Cardiac muscle cell (in vitro differentiated cells and primary cell): Measurements from ENCODE around the gene TMED1. TPM values are rescaled to one million over a fixed set of nuclear protein-coding genes. Genes with fewer than 3 reads are reported as not detected.
A peak's percentile ranks its signal among the peaks of the same experiment; 100 is the strongest.

ENCODE experiments used
- DNase-seq, 2 donors: peaks; one replicate each; pipeline versions ENCODE4 v3.0.0 to v3.0.0-alpha.2; 2010 to 2017; ENCODE audit warnings: low read depth in 1 of 2, low spot score in 1 of 2
- H3K27ac ChIP-seq: fragments of 200-600 bp; sonication (generic); 2 replicates; pipeline ENCODE4 v1.5.1; 2016
- H3K27me3 ChIP-seq: fragments of 200-600 bp; sonication (generic); 2 replicates; pipeline ENCODE4 v1.6.0; 2016; ENCODE audit warnings: control low read depth
- H3K36me3 ChIP-seq: fragments of 200-600 bp; sonication (generic); 2 replicates; pipeline ENCODE4 v1.5.1; 2016; ENCODE audit warnings: control low read depth
- H3K4me1 ChIP-seq: fragments of 200-600 bp; sonication (generic); 2 replicates; pipeline ENCODE4 v1.8.1; 2017; ENCODE audit warnings: low read depth, mild to moderate bottlenecking, mixed run types
- H3K4me3 ChIP-seq: fragments of 200-600 bp; sonication (generic); 2 replicates; pipeline ENCODE4 v1.5.1; 2016; ENCODE audit warnings: mild to moderate bottlenecking
- H3K9me3 ChIP-seq: fragments of 200-600 bp; sonication (generic); 2 replicates; pipeline ENCODE4 v1.5.1; 2017; ENCODE audit warnings: low read depth, mild to moderate bottlenecking, control low read depth
- CTCF ChIP-seq: IDR thresholded peaks from 2 replicates; pipeline ENCODE4 v1.5.1; 2012; ENCODE audit warnings: low read depth, mild to moderate bottlenecking, low read length
- polyA plus RNA-seq: library from polyadenylated mRNA; unstranded; fragments of >200 nt; fragmentation: Nextera tagmentation; extraction: Ambion mirVana; gene quantifications from 2 replicates; pipeline ENCODE4 v1.2.1, GENCODE V29; 2016
- total RNA-seq: library from RNA; depleted of rRNA; stranded (reverse); fragments of >200 nt; gene quantifications from 2 replicates; pipeline ENCODE4 v1.2.3, GENCODE V29; 2016

Gene TMED1
- total and polyA plus RNA-seq, 2 experiments from 2014 or later, result 83.1 to 131 TPM

GRCh38 chr19:10836479-10837330 lies 693 bp upstream of the TMED1 start:
- peak overlapping the region; percentile 55 for H3K4me3 ChIP-seq
- H3K27ac ChIP-seq, result peak overlapping the region; percentile 100
- no peaks in the 10 kb centered on the region for H3K27me3 ChIP-seq
- peak; percentile 83 to 91 for DNase-seq
- no peaks in the 10 kb centered on the region for H3K9me3 ChIP-seq
- no peak for TF ChIP-seq CTCF
- H3K36me3 ChIP-seq, result peaks cover 17% of the 10 kb centered on the region
- peaks cover 9% of the 10 kb centered on the region for H3K4me1 ChIP-seq

GRCh38 chr19:10835089-10835753 lies 791 bp downstream of the TMED1 start:
- Histone ChIP-seq H3K4me1 (peaks cover 14% of the 10 kb centered on the region), H3K27me3 (no peaks in the 10 kb centered on the region), H3K36me3 (peaks cover 17% of the 10 kb centered on the region), H3K4me3 (peak overlapping the region; percentile 17), H3K27ac (peak overlapping the region; percentile 79), H3K9me3 (no peaks in the 10 kb centered on the region)
- no peak for DNase-seq
- no peak for TF ChIP-seq CTCF

- Histone ChIP-seq H3K4me1 (peaks cover 14% of the 10 kb centered on the region), H3K27me3 (no peaks in the 10 kb centered on the region), H3K36me3 (peaks cover 25% of the 10 kb centered on the region), H3K9me3 (no peaks in the 10 kb centered on the region), H3K4me3 (no peak overlapping the region), H3K27ac (peak overlapping the region; percentile 89)
- TF ChIP-seq CTCF, result no peak
- no peak for DNase-seq
These were observed 3.1 kb downstream of the TMED1 start for GRCh38 chr19:10832939-10833296.

- Histone ChIP-seq H3K4me1 (peaks cover 14% of the 10 kb centered on the region), H3K27ac (peak overlapping the region; percentile 89), H3K4me3 (no peak overlapping the region), H3K9me3 (no peaks in the 10 kb centered on the region), H3K36me3 (peaks cover 25% of the 10 kb centered on the region), H3K27me3 (no peaks in the 10 kb centered on the region)
- no peak for DNase-seq
- no peak for TF ChIP-seq CTCF
These were observed 3.7 kb downstream of the TMED1 start for GRCh38 chr19:10831987-10832938.

GRCh38 chr19:10830931-10831779 lies 4.9 kb downstream of the TMED1 start:
- DNase-seq, result no peak
- peaks cover 27% of the 10 kb centered on the region for H3K36me3 ChIP-seq
- no peak for TF ChIP-seq CTCF

More at GRCh38 chr19:10830931-10831779, 4.9 kb downstream of the TMED1 start:
- H3K4me3 ChIP-seq, result no peak overlapping the region
- H3K27ac ChIP-seq, result peak overlapping the region; percentile 89
- H3K27me3 ChIP-seq, result no peaks in the 10 kb centered on the region
- H3K4me1 ChIP-seq, result peaks cover 14% of the 10 kb centered on the region
- no peaks in the 10 kb centered on the region for H3K9me3 ChIP-seq
